Left kidney (tissue), 2 donors: ENCODE data around the gene SORT1. TPM values are rescaled to one million over a fixed set of nuclear protein-coding genes. Genes with fewer than 3 reads are reported as not detected.
A peak's percentile ranks its signal among the peaks of the same experiment; 100 is the strongest.
"Not testable (repeated sequence)": the region's sequence is repeated elsewhere in the genome, so short reads cannot be mapped to it uniquely, and the experiment has no call there.

Experiments used
- DNase-seq: peaks from one replicate; pipeline ENCODE4 v3.0.0-alpha.2; 2013
- polyA plus RNA-seq: library from polyadenylated mRNA; unstranded; fragments of 120-200 nt; gene quantifications from one replicate; pipeline ENCODE4 v1.2.1, GENCODE V29; 2013; ENCODE audit not compliant: insufficient read length

The SORT1 gene
- polyA plus RNA-seq, 1 donor = 66.4 TPM

- no peak for DNase-seq
Measured at GRCh38 chr1:109299558-109300343, 98.0 kb downstream of the SORT1 start.

- no peak for DNase-seq
Measured at GRCh38 chr1:109298666-109299557, 98.8 kb downstream of the SORT1 start.

- no peak for DNase-seq
Measured at GRCh38 chr1:109296782-109297181, 100.9 kb downstream of the SORT1 start.

- no peak for DNase-seq
Measured at GRCh38 chr1:109295712-109296415, 101.9 kb downstream of the SORT1 start.

GRCh38 chr1:109294481-109294880 lies 103.2 kb downstream of the SORT1 start:
- DNase-seq = no peak

- no peak for DNase-seq
Measured at GRCh38 chr1:109293026-109293425, 104.7 kb downstream of the SORT1 start.

GRCh38 chr1:109292364-109292763 lies 105.4 kb downstream of the SORT1 start:
- no peak for DNase-seq

- DNase-seq = no peak
Measured at GRCh38 chr1:109290998-109291397, 106.7 kb downstream of the SORT1 start.

- DNase-seq = no peak
Measured at GRCh38 chr1:109290137-109290536, 107.6 kb downstream of the SORT1 start.

- DNase-seq = not testable (repeated sequence)
Measured at GRCh38 chr1:109286762-109287161, 111.0 kb downstream of the SORT1 start.

- DNase-seq = no peak
Measured at GRCh38 chr1:109283748-109284600, 113.7 kb downstream of the SORT1 start.

- DNase-seq = peak; percentile 96
Measured at GRCh38 chr1:109282952-109283747, 114.6 kb downstream of the SORT1 start, which contains the start of gene PSRC1. Gene PSRC1 (minus strand): TSS chr1:109283145.

- no peak for DNase-seq
Measured at GRCh38 chr1:109282497-109282951, 115.2 kb downstream of the SORT1 start.

GRCh38 chr1:109281680-109282496 lies 115.8 kb downstream of the SORT1 start:
- DNase-seq = no peak

GRCh38 chr1:109280862-109281261 lies 116.9 kb downstream of the SORT1 start:
- DNase-seq = no peak

- no peak for DNase-seq
Measured at GRCh38 chr1:109279615-109280278, 118.0 kb downstream of the SORT1 start.

GRCh38 chr1:109277434-109278204 lies 120.1 kb downstream of the SORT1 start:
- DNase-seq = no peak

GRCh38 chr1:109275706-109276345 lies 121.9 kb downstream of the SORT1 start:
- no peak for DNase-seq
